ENCODE data around the gene SPN.
"Not testable (repeated sequence)": the region's sequence is repeated elsewhere in the genome, so short reads cannot be mapped to it uniquely, and the experiment has no call there.

The SPN gene

DNA sequence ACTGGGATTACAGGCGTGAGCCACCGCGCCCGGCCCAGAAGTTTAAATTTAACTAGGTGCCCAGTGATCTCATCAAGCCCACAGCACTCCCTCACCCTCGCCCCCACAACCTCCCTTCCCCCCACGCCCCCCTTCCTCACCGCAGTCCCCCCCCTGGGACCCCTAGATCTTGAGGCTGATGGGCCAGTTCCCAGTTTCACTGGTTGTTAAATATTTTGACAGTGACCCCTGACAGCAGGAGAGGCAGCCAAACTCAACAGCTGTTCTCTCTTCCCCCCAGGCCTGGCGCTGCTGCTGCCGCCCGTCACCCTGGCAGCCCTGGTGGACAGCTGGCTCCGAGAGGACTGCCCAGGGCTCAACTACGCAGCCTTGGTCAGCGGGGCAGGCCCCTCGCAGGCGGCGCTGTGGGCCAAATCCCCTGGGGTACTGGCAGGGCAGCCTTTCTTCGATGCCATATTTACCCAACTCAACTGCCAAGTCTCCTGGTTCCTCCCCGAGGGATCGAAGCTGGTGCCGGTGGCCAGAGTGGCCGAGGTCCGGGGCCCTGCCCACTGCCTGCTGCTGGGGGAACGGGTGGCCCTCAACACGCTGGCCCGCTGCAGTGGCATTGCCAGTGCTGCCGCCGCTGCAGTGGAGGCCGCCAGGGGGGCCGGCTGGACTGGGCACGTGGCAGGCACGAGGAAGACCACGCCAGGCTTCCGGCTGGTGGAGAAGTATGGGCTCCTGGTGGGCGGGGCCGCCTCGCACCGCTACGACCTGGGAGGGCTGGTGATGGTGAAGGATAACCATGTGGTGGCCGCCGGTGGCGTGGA, 31.5 kb downstream of the SPN start:
- DNase-seq (ENCODE audit: insufficient read length) (no peak), FAIRE-seq (no peak)

DNA sequence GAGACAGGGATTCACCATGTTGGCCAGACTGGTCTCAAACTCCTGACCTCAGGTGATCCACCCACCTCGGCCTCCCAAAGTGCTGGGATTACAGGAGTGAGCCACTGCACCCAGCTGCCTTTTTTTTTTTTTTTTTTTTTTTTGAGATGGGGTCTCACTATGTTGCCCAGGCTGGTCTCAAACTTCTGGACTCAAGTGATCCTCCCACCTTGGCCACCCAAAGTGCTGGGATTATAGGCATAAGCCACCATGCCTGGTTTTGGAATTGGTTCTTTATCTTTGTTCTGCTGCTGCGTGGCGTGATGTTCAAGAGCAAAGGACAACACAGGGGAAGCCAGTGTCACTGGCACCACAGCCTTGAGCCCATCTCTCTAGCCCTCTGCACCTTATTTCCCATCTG, 32.6 kb downstream of the SPN start:
- not testable (repeated sequence) for DNase-seq (ENCODE audit: insufficient read length); FAIRE-seq

More for the DNA sequence above, 31.5 kb downstream of the SPN start:
- no peak for TF ChIP-seq POLR2A (IDR thresholded peaks at IDR 0.05; ENCODE audit: low read depth, low read length)

DNA sequence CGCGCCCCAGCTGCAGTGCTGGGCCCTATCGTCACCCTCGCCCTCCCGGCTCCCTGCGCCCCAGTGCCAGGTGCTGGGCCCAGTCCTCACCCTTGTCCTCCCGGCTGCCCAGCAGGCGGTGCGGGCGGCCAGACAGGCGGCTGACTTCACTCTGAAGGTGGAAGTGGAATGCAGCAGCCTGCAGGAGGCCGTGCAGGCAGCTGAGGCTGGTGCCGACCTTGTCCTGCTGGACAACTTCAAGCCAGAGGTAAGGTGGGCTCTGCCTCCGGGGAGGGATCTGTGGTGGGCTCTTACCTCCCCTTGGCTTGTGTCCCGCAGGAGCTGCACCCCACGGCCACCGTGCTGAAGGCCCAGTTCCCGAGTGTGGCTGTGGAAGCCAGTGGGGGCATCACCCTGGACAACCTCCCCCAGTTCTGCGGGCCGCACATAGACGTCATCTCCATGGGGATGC, 33.9 kb downstream of the SPN start:
- TF ChIP-seq POLR2A (IDR thresholded peaks at IDR 0.05; ENCODE audit: low read depth, low read length) (no peak), POLR2AphosphoS5 (IDR thresholded peaks at IDR 0.05; ENCODE audit: low read depth, low read length) (no peak), TAF1 (IDR thresholded peaks at IDR 0.05; ENCODE audit: borderline replicate concordance, low read depth, low read length) (no peak)
- FAIRE-seq = no peak
- no peak for DNase-seq (ENCODE audit: insufficient read length)

DNA sequence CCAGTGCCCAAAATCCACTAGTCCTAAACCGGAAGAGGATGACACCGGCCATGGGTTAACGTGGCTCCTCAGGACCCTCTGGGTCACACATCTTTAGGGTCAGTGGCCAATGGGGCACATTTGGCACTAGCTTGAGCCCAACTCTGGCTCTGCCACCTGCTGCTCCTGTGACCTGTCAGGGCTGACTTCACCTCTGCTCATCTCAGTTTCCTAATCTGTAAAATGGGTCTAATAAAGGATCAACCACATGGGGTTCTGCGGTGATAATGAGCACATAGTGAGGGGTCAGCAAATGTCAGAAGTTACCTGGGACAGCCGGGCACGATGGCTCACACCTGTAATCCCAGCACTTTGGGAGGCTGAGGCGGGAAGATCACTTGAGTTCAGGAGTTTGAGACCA, 34.3 kb downstream of the SPN start:
- TF ChIP-seq POLR2AphosphoS5 (IDR thresholded peaks at IDR 0.05; ENCODE audit: low read depth, low read length) = no peak
- no peak for TF ChIP-seq POLR2A (IDR thresholded peaks at IDR 0.05; ENCODE audit: low read depth, low read length)
- DNase-seq (ENCODE audit: insufficient read length) (no peak), FAIRE-seq (no peak)

DNA sequence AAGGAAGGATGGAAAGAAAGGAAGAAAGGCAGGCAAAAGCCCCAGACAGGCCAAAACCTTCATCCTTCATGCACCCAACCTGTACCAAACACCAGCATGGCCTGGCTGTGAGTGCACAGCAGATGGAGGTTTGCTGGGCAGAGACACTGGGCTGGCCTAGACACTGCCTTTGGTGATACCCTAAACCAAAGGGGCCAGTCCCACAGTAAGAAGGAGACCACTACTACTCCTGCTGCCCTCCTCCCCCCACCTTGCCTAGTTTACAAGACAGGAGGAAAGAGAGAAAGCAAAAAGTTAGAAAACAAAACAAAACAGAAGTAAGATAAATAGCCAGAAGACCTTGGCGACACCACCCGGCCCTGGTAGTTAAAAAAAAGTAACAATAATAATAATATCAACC, 35.0 kb downstream of the SPN start:
- DNase-seq (ENCODE audit: insufficient read length) (no peak), FAIRE-seq (no peak)
- no peak for TF ChIP-seq POLR2AphosphoS5 (IDR thresholded peaks at IDR 0.05; ENCODE audit: low read depth, low read length)
- TF ChIP-seq TAF1 (IDR thresholded peaks at IDR 0.05; ENCODE audit: borderline replicate concordance, low read depth, low read length) = no peak
- no peak for TF ChIP-seq POLR2A (IDR thresholded peaks at IDR 0.05; ENCODE audit: low read depth, low read length)

GRCh38 chr16:29698484-29699323, 35.7 kb downstream of the SPN start:
- FAIRE-seq = no peak
- TF ChIP-seq POLR2A (IDR thresholded peaks at IDR 0.05; ENCODE audit: low read depth, low read length) = no peak
- no peak for TF ChIP-seq POLR2AphosphoS5 (IDR thresholded peaks at IDR 0.05; ENCODE audit: low read depth, low read length)
- no peak for TF ChIP-seq TAF1 (IDR thresholded peaks at IDR 0.05; ENCODE audit: borderline replicate concordance, low read depth, low read length)
- DNase-seq (ENCODE audit: insufficient read length) = no peak

DNA sequence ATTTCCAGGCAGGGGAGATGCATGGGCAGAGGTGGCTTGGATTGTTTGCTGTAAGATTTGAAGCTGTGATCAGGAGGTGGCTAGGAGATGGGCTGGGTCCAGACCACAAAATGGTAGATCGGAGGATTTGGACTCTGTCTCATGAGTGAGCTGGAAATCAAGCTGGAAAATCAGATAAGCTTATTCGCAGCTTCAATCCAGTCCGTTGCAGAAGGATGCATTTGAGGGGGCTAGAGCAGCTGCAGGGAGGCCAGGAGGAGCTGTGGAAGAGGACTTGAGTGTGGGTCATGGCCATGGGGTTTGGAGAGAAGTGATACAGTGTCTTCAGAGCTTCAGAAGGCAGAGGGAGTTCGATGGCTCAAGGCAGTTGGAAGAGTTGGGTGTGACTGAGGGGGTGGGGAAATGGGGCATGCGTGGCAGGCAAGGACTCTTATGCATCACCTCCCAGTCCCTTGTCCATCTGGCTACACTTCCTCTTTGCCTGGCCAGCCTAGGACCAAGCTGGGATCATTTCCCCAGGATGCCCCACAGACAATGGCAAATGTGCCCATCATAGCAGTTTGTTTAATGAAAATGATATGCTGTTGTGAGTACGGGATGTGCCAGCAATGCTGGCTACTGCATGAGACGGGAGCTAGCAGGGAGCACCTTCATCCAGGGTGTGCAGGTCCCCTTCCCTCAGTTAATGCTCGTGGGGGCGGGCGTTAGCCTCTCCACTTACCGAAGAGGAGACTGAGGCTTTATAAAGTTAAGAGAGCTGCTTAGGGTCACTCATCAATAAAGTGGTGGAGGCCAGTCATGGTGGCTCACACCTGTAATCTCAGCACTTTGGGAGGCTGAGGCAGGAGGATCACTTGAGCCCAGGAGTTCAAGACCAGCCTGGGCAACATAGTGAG, 36.5 kb downstream of the SPN start:
- no peak for FAIRE-seq
- DNase-seq (ENCODE audit: insufficient read length) = no peak
- TF ChIP-seq POLR2A (IDR thresholded peaks at IDR 0.05; ENCODE audit: low read depth, low read length) (no peak), POLR2AphosphoS5 (IDR thresholded peaks at IDR 0.05; ENCODE audit: low read depth, low read length) (no peak), TAF1 (IDR thresholded peaks at IDR 0.05; ENCODE audit: borderline replicate concordance, low read depth, low read length) (no peak)

GRCh38 chr16:29700253-29700987, 37.4 kb downstream of the SPN start:
- TF ChIP-seq POLR2AphosphoS5 (IDR thresholded peaks at IDR 0.05; ENCODE audit: low read depth, low read length) = no peak
- TF ChIP-seq TAF1 (IDR thresholded peaks at IDR 0.05; ENCODE audit: borderline replicate concordance, low read depth, low read length) = no peak
- no peak for TF ChIP-seq POLR2A (IDR thresholded peaks at IDR 0.05; ENCODE audit: low read depth, low read length)
- peak; percentile 68 for FAIRE-seq

GRCh38 chr16:29701214-29701555, 38.1 kb downstream of the SPN start:
- no peak for TF ChIP-seq POLR2A (IDR thresholded peaks at IDR 0.05; ENCODE audit: low read depth, low read length)
- TF ChIP-seq POLR2AphosphoS5 (IDR thresholded peaks at IDR 0.05; ENCODE audit: low read depth, low read length) = no peak
- TF ChIP-seq TAF1 (IDR thresholded peaks at IDR 0.05; ENCODE audit: borderline replicate concordance, low read depth, low read length) = no peak
- FAIRE-seq (peak; percentile 9), DNase-seq (ENCODE audit: insufficient read length) (no peak)

More at GRCh38 chr16:29700253-29700987, 37.4 kb downstream of the SPN start:
- peak; percentile 59 for DNase-seq (ENCODE audit: insufficient read length)

DNA sequence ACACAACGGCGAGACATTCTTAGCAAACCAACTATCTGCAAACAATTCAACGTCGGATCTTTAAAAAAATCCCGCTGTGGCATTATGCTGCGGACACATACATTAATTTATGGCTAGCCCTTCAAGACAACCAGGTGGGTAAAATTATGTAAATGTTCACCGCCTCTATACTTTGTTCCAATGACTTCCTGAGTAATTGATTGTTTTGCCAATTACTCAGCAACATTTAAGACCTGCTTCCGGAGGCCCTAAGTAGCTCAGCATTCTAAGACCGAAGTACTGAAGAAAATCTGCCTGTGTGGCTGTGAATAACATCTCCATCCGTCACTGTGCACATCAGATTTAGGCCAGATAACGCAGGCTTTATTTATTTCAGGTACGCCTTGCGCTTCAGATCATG, 39.2 kb downstream of the SPN start:
- peak; percentile 72 for FAIRE-seq
- TF ChIP-seq TAF1 (IDR thresholded peaks at IDR 0.05; ENCODE audit: borderline replicate concordance, low read depth, low read length) (no peak), POLR2A (IDR thresholded peaks at IDR 0.05; ENCODE audit: low read depth, low read length) (no peak), POLR2AphosphoS5 (IDR thresholded peaks at IDR 0.05; ENCODE audit: low read depth, low read length) (no peak)
- no peak for DNase-seq (ENCODE audit: insufficient read length)

- no peak for TF ChIP-seq TAF1 (IDR thresholded peaks at IDR 0.05; ENCODE audit: borderline replicate concordance, low read depth, low read length)
- no peak for TF ChIP-seq POLR2A (IDR thresholded peaks at IDR 0.05; ENCODE audit: low read depth, low read length)
- TF ChIP-seq POLR2AphosphoS5 (IDR thresholded peaks at IDR 0.05; ENCODE audit: low read depth, low read length) = no peak
- no peak for FAIRE-seq
- DNase-seq (ENCODE audit: insufficient read length) = no peak
Measured at GRCh38 chr16:29705030-29705429, 42.0 kb downstream of the SPN start.

DNA sequence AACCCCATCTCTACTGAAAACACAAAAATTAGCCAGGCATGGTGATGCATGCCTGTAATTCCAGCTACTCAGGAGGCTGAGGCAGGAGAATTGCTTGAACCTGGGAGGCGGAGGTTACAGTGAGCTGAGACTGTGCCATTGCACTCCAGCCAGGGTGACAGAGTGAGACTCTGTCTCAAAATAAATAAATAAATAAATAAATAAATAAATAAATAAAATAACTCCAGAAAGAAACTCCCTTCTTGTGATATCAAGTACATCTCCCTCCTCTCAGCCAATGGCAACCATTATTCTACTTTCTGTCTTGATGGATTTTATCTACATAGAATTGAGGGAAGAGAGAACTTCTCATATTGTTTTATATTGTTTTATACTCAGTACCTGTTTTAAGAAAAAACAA, 44.1 kb downstream of the SPN start:
- not testable (repeated sequence) for DNase-seq (ENCODE audit: insufficient read length); FAIRE-seq

Measured in GM12892 (cell line).